ENCODE data around the gene ITPRIPL2.

The ITPRIPL2 gene

GRCh38 chr16:19136549-19137196 lies 22.9 kb downstream of the ITPRIPL2 start:
- no peaks in the 10 kb centered on the region for H3K36me3 ChIP-seq (ENCODE audit: insufficient read depth, low read length)
- no peaks in the 10 kb centered on the region for H3K9me3 ChIP-seq (ENCODE audit: insufficient read depth, low read depth, low read length)
- H3K27me3 ChIP-seq (ENCODE audit: insufficient read depth, low read length), result no peaks in the 10 kb centered on the region
- peaks cover 6% of the 10 kb centered on the region; the same call in 1 of the 2 replicates for H3K4me1 ChIP-seq (ENCODE audit: insufficient read depth, low read length)
- 73% methylated on average over 8 of the region's 10 CpGs for WGBS
- H3K4me3 ChIP-seq (ENCODE audit: low read length), result no peak overlapping the region
- H3K9ac ChIP-seq (ENCODE audit: low read depth, low read length), result no peak overlapping the region
- no peak overlapping the region for H3K27ac ChIP-seq (ENCODE audit: low read depth, low read length)

- peaks cover 4% of the 10 kb centered on the region; the same call in 1 of the 2 replicates for H3K4me1 ChIP-seq (ENCODE audit: insufficient read depth, low read length)
- no peaks in the 10 kb centered on the region for H3K36me3 ChIP-seq (ENCODE audit: insufficient read depth, low read length)
- H3K27me3 ChIP-seq (ENCODE audit: insufficient read depth, low read length), result no peaks in the 10 kb centered on the region
- no peak overlapping the region for H3K9ac ChIP-seq (ENCODE audit: low read depth, low read length)
- no peaks in the 10 kb centered on the region for H3K9me3 ChIP-seq (ENCODE audit: insufficient read depth, low read depth, low read length)
- no peak overlapping the region for H3K4me3 ChIP-seq (ENCODE audit: low read length)
- WGBS, result 82% methylated on average over 6 of the region's 6 CpGs
- no peak overlapping the region for H3K27ac ChIP-seq (ENCODE audit: low read depth, low read length)
Measured at GRCh38 chr16:19137201-19138128, 23.7 kb downstream of the ITPRIPL2 start.

- H3K9me3 ChIP-seq (ENCODE audit: insufficient read depth, low read depth, low read length), result no peaks in the 10 kb centered on the region
- no peak overlapping the region for H3K9ac ChIP-seq (ENCODE audit: low read depth, low read length)
- no peak overlapping the region for H3K27ac ChIP-seq (ENCODE audit: low read depth, low read length)
- no peaks in the 10 kb centered on the region for H3K36me3 ChIP-seq (ENCODE audit: insufficient read depth, low read length)
- no peak overlapping the region for H3K4me3 ChIP-seq (ENCODE audit: low read length)
- 65% methylated on average over 4 of the region's 4 CpGs for WGBS
- peaks cover 4% of the 10 kb centered on the region; the same call in 1 of the 2 replicates for H3K4me1 ChIP-seq (ENCODE audit: insufficient read depth, low read length)
- H3K27me3 ChIP-seq (ENCODE audit: insufficient read depth, low read length), result no peaks in the 10 kb centered on the region
Measured at GRCh38 chr16:19138601-19139000, 24.8 kb downstream of the ITPRIPL2 start.

- WGBS, result 87% methylated on average over 5 of the region's 5 CpGs
- Histone ChIP-seq H3K27ac (ENCODE audit: low read depth, low read length) (no peak overlapping the region), H3K9me3 (ENCODE audit: insufficient read depth, low read depth, low read length) (no peaks in the 10 kb centered on the region), H3K4me3 (ENCODE audit: low read length) (no peak overlapping the region), H3K9ac (ENCODE audit: low read depth, low read length) (no peak overlapping the region), H3K36me3 (ENCODE audit: insufficient read depth, low read length) (no peaks in the 10 kb centered on the region), H3K4me1 (ENCODE audit: insufficient read depth, low read length) (peaks cover 4% of the 10 kb centered on the region; the same call in 1 of the 2 replicates), H3K27me3 (ENCODE audit: insufficient read depth, low read length) (no peaks in the 10 kb centered on the region)
Measured at GRCh38 chr16:19139436-19140091, 25.8 kb downstream of the ITPRIPL2 start.

GRCh38 chr16:19140396-19140795 lies 26.6 kb downstream of the ITPRIPL2 start:
- Histone ChIP-seq H3K9me3 (ENCODE audit: insufficient read depth, low read depth, low read length) (no peaks in the 10 kb centered on the region), H3K9ac (ENCODE audit: low read depth, low read length) (no peak overlapping the region), H3K36me3 (ENCODE audit: insufficient read depth, low read length) (no peaks in the 10 kb centered on the region), H3K27ac (ENCODE audit: low read depth, low read length) (no peak overlapping the region), H3K27me3 (ENCODE audit: insufficient read depth, low read length) (no peaks in the 10 kb centered on the region), H3K4me1 (ENCODE audit: insufficient read depth, low read length) (peaks cover 4% of the 10 kb centered on the region; the same call in 1 of the 2 replicates), H3K4me3 (ENCODE audit: low read length) (no peak overlapping the region)
- WGBS, result 77% methylated on average over 2 of the region's 2 CpGs

GRCh38 chr16:19142939-19143598 lies 29.3 kb downstream of the ITPRIPL2 start:
- Histone ChIP-seq H3K4me1 (ENCODE audit: insufficient read depth, low read length) (peaks cover 4% of the 10 kb centered on the region; the same call in 1 of the 2 replicates), H3K36me3 (ENCODE audit: insufficient read depth, low read length) (no peaks in the 10 kb centered on the region), H3K4me3 (ENCODE audit: low read length) (no peak overlapping the region), H3K27me3 (ENCODE audit: insufficient read depth, low read length) (no peaks in the 10 kb centered on the region), H3K9me3 (ENCODE audit: insufficient read depth, low read depth, low read length) (peaks cover 5% of the 10 kb centered on the region; the same call in 1 of the 2 replicates), H3K27ac (ENCODE audit: low read depth, low read length) (no peak overlapping the region), H3K9ac (ENCODE audit: low read depth, low read length) (no peak overlapping the region)
- 95% methylated on average over 8 of the region's 8 CpGs for WGBS

GRCh38 chr16:19143599-19143956 lies 29.8 kb downstream of the ITPRIPL2 start:
- Histone ChIP-seq H3K4me1 (ENCODE audit: insufficient read depth, low read length) (peaks cover 4% of the 10 kb centered on the region; the same call in 1 of the 2 replicates), H3K27ac (ENCODE audit: low read depth, low read length) (no peak overlapping the region), H3K4me3 (ENCODE audit: low read length) (no peak overlapping the region), H3K9me3 (ENCODE audit: insufficient read depth, low read depth, low read length) (peaks cover 10% of the 10 kb centered on the region; the same call in 1 of the 2 replicates), H3K36me3 (ENCODE audit: insufficient read depth, low read length) (no peaks in the 10 kb centered on the region), H3K9ac (ENCODE audit: low read depth, low read length) (no peak overlapping the region), H3K27me3 (ENCODE audit: insufficient read depth, low read length) (no peaks in the 10 kb centered on the region)
- WGBS, result 93% methylated on average over 9 of the region's 9 CpGs

GRCh38 chr16:19145010-19145409 lies 31.2 kb downstream of the ITPRIPL2 start:
- H3K9ac ChIP-seq (ENCODE audit: low read depth, low read length), result no peak overlapping the region
- no peak overlapping the region for H3K4me3 ChIP-seq (ENCODE audit: low read length)
- peaks cover 10% of the 10 kb centered on the region; the same call in 1 of the 2 replicates for H3K9me3 ChIP-seq (ENCODE audit: insufficient read depth, low read depth, low read length)
- H3K4me1 ChIP-seq (ENCODE audit: insufficient read depth, low read length), result no peaks in the 10 kb centered on the region
- 78% methylated on average over 3 of the region's 3 CpGs for WGBS
- H3K27ac ChIP-seq (ENCODE audit: low read depth, low read length), result no peak overlapping the region
- no peaks in the 10 kb centered on the region for H3K27me3 ChIP-seq (ENCODE audit: insufficient read depth, low read length)
- no peaks in the 10 kb centered on the region for H3K36me3 ChIP-seq (ENCODE audit: insufficient read depth, low read length)

GRCh38 chr16:19147126-19147525 lies 33.4 kb downstream of the ITPRIPL2 start:
- no peaks in the 10 kb centered on the region for H3K36me3 ChIP-seq (ENCODE audit: insufficient read depth, low read length)
- no peak overlapping the region for H3K4me3 ChIP-seq (ENCODE audit: low read length)
- H3K9ac ChIP-seq (ENCODE audit: low read depth, low read length), result no peak overlapping the region
- H3K4me1 ChIP-seq (ENCODE audit: insufficient read depth, low read length), result no peaks in the 10 kb centered on the region
- WGBS, result 91% methylated on average over 4 of the region's 4 CpGs
- H3K27ac ChIP-seq (ENCODE audit: low read depth, low read length), result no peak overlapping the region
- H3K27me3 ChIP-seq (ENCODE audit: insufficient read depth, low read length), result no peaks in the 10 kb centered on the region
- H3K9me3 ChIP-seq (ENCODE audit: insufficient read depth, low read depth, low read length), result peaks cover 10% of the 10 kb centered on the region; the same call in 1 of the 2 replicates

GRCh38 chr16:19147627-19148026 lies 33.9 kb downstream of the ITPRIPL2 start:
- Histone ChIP-seq H3K9me3 (ENCODE audit: insufficient read depth, low read depth, low read length) (peaks cover 10% of the 10 kb centered on the region; the same call in 1 of the 2 replicates), H3K27ac (ENCODE audit: low read depth, low read length) (no peak overlapping the region), H3K4me3 (ENCODE audit: low read length) (no peak overlapping the region), H3K27me3 (ENCODE audit: insufficient read depth, low read length) (no peaks in the 10 kb centered on the region), H3K4me1 (ENCODE audit: insufficient read depth, low read length) (no peaks in the 10 kb centered on the region), H3K9ac (ENCODE audit: low read depth, low read length) (no peak overlapping the region), H3K36me3 (ENCODE audit: insufficient read depth, low read length) (no peaks in the 10 kb centered on the region)
- WGBS, result 97% methylated on average over 3 of the region's 4 CpGs

Data from HUES64 (cell line).